ENCODE measurements around the gene CTRL. TPM values are rescaled to one million over a fixed set of nuclear protein-coding genes. Genes with fewer than 3 reads are reported as not detected.
A peak's percentile ranks its signal among the peaks of the same experiment; 100 is the strongest.

CTRL gene
- total and polyA plus RNA-seq, 3 donors from 2014 or later, result 0.36 to 1.7 (median 0.62) TPM

- H3K36me3 ChIP-seq (ENCODE audit: low read depth, missing control alignments), result no peaks in the 10 kb centered on the region
- peak within 1 kb of the TSS; percentile 90 to 96 for H3K4me3 ChIP-seq
- WGBS, 2 donors, result 1% methylated on average over 14 to 31 of the region's 90 CpGs
- H3K4me1 ChIP-seq, result peaks cover 18% of the 10 kb centered on the region
- DNase-seq, result peak; percentile 98
- H3K27me3 ChIP-seq, result no peaks in the 10 kb centered on the region
- intact Hi-C loops (cut with DNase I; ENCODE audit: low total_unique reads), result no loop called here
- TF ChIP-seq, protein P1, sequence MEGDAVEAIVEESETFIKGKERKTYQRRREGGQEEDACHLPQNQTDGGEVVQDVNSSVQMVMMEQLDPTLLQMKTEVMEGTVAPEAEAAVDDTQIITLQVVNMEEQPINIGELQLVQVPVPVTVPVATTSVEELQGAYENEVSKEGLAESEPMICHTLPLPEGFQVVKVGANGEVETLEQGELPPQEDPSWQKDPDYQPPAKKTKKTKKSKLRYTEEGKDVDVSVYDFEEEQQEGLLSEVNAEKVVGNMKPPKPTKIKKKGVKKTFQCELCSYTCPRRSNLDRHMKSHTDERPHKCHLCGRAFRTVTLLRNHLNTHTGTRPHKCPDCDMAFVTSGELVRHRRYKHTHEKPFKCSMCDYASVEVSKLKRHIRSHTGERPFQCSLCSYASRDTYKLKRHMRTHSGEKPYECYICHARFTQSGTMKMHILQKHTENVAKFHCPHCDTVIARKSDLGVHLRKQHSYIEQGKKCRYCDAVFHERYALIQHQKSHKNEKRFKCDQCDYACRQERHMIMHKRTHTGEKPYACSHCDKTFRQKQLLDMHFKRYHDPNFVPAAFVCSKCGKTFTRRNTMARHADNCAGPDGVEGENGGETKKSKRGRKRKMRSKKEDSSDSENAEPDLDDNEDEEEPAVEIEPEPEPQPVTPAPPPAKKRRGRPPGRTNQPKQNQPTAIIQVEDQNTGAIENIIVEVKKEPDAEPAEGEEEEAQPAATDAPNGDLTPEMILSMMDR (IDR thresholded peaks at IDR 0.05), result no peak
- peak; percentile 20 for TF ChIP-seq POLR2A (IDR thresholded peaks at IDR 0.05)
- H3K9me3 ChIP-seq, result no peaks in the 10 kb centered on the region
- peak within 1 kb of the TSS; percentile 93 to 94 for H3K27ac ChIP-seq
Observed at GRCh38 chr16:67892899-67893742, 38.5 kb downstream of the CTRL start, which contains the start of gene PSKH1. PSKH1 (plus strand) TSS chr16:67893254; CDS start chr16:67908750, 15,496 bp downstream.

DNA sequence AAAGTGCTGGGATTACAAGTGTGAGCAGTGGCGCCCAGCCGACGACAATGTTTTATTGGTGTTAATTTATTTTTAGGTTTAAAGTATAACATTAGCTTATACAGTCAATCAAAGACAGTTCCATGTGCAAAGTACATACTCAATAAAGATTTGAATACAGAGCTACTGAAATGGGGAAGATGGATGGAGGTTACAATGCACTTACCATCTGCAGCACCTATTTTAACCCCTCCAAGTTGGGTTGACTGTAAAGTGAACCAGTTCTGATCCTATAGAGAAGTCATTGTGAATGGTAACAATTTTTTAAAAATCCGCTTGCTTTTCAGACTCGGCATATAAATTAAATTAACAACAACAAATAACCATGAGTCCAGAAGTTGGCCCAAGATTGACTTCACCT, 39.3 kb downstream of the CTRL start:
- Histone ChIP-seq H3K4me1 (peaks cover 18% of the 10 kb centered on the region), H3K4me3 (peak overlapping the region; percentile 90 to 96), H3K36me3 (ENCODE audit: low read depth, missing control alignments) (no peaks in the 10 kb centered on the region), H3K9me3 (no peaks in the 10 kb centered on the region), H3K27ac (peak overlapping the region in 1 of 2 donors; percentile 93), H3K27me3 (no peaks in the 10 kb centered on the region)
- intact Hi-C loops (cut with DNase I; ENCODE audit: low total_unique reads), result no loop called here
- no peak for DNase-seq
- WGBS, 2 donors, result 21 to 36% methylated on average over 5 of the region's 5 CpGs
- TF ChIP-seq, protein P1 (IDR thresholded peaks at IDR 0.05), result no peak
- TF ChIP-seq POLR2A (IDR thresholded peaks at IDR 0.05), result no peak

DNA sequence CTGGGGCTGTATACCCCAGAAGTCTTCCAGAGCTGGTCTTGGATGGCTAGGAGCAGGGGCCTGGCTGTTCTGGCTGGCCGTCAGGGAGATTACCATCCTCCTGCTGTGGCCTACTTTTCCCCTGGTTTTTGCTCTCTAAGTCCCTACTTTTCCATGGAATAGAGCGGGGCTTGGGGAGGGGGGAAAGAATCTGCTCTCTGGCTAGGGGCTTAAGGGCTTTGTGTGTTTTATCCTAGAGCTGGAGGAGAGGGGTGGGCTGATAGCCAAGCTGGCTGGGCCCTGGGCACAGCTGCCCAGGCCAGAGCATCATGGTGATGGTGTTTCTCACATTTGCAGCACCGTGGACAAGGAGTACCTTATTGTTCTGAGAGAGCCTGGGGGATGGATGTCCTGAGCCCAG, 43.3 kb downstream of the CTRL start:
- H3K4me1 ChIP-seq, result peaks cover 11% of the 10 kb centered on the region
- intact Hi-C loops (cut with DNase I; ENCODE audit: low total_unique reads), result no loop called here
- TF ChIP-seq POLR2A (IDR thresholded peaks at IDR 0.05), result no peak
- TF ChIP-seq, protein P1 (IDR thresholded peaks at IDR 0.05), result no peak
- H3K27me3 ChIP-seq, result no peaks in the 10 kb centered on the region
- no peak overlapping the region for H3K27ac ChIP-seq
- H3K4me3 ChIP-seq, result no peak overlapping the region
- H3K36me3 ChIP-seq (ENCODE audit: low read depth, missing control alignments), result no peaks in the 10 kb centered on the region
- WGBS, 2 donors, result 63 to 82% methylated on average over 3 of the region's 3 CpGs
- H3K9me3 ChIP-seq, result no peaks in the 10 kb centered on the region
- no peak for DNase-seq

- Histone ChIP-seq H3K4me3 (no peak overlapping the region), H3K4me1 (peaks cover 13% of the 10 kb centered on the region), H3K9me3 (no peaks in the 10 kb centered on the region), H3K36me3 (ENCODE audit: low read depth, missing control alignments) (no peaks in the 10 kb centered on the region), H3K27ac (no peak overlapping the region), H3K27me3 (no peaks in the 10 kb centered on the region)
- no peak for TF ChIP-seq POLR2A (IDR thresholded peaks at IDR 0.05)
- TF ChIP-seq, protein P1 (IDR thresholded peaks at IDR 0.05), result no peak
- 93 to 97% methylated on average over 5 of the region's 5 CpGs for WGBS, 2 donors
- no peak for DNase-seq
- intact Hi-C loops (cut with DNase I; ENCODE audit: low total_unique reads), result no loop called here
Observed at GRCh38 chr16:67886387-67886786, 45.3 kb downstream of the CTRL start.

Data from testis (tissue), 3 donors.